ENCODE data around the gene RNF11. TPM values are rescaled to one million over a fixed set of nuclear protein-coding genes. Genes with fewer than 3 reads are reported as not detected.

RNF11 gene
- total RNA-seq, 1 experiment from 2014 or later, result 55.8 TPM

DNA sequence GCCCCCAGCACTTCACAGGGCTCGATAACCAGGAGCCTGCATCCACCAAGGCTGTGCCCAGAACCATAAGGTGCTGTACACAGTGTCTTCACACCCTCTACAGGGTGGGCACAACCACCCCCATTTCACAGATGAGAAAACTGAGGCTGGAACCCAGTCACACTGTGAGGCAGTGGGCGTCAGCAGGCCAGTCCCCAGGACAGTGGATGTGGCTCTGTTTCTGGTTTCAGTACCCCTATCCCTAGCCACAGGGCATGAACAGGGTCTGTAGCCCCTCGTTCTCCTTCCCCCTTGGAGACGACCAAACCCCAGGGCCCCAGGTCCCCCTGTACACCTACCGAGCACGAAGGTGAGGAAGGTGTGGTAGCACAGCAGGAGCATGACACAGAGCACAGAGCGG lies 66.7 kb downstream of the RNF11 start:
- no peaks in the 10 kb centered on the region; a peak in 2 of 5 replicates for H3K9me3 Mint-ChIP-seq
- no peak overlapping the region for H3K18ac ChIP-seq (ENCODE audit: insufficient read length, low read depth, low read length)
- no peak overlapping the region for H3K27ac ChIP-seq (ENCODE audit: insufficient read length, low read depth, low read length)
- no peaks in the 10 kb centered on the region; a peak in 1 of 7 replicates for H3K36me3 Mint-ChIP-seq (ENCODE audit: insufficient read depth in 1 of 3, low read depth in 3 of 3)
- H2AK5ac ChIP-seq (ENCODE audit: insufficient read length, low read length), result no peak overlapping the region
- no peaks in the 10 kb centered on the region for H3K79me2 ChIP-seq (ENCODE audit: insufficient read depth, low read length)
- H2BK15ac ChIP-seq (ENCODE audit: low read depth, low read length), result no peak overlapping the region
- no CpG with 5 or more reads among the region's 7 CpGs for WGBS (ENCODE audit: extremely low coverage, insufficient read length, low lambda C conversion rate)
- no peaks in the 10 kb centered on the region for H3K27me3 ChIP-seq (ENCODE audit: insufficient read depth, low read length)
- no peak overlapping the region for H3T11ph ChIP-seq (ENCODE audit: low read length)
- no peaks in the 10 kb centered on the region for H3K23me2 ChIP-seq (ENCODE audit: insufficient read length, low read depth, low read length, poor library complexity, severe bottlenecking)
- H2BK5ac ChIP-seq (ENCODE audit: insufficient read length, low read length), result no peak overlapping the region
- no peak overlapping the region for H2BK20ac ChIP-seq (ENCODE audit: low read depth, low read length, poor library complexity, severe bottlenecking)
- H4K91ac ChIP-seq (ENCODE audit: insufficient read length, low read depth, low read length), result no peak overlapping the region
- H2BK12ac ChIP-seq (ENCODE audit: insufficient read length, low read depth, low read length), result no peak overlapping the region
- H3K4me1 Mint-ChIP-seq, result peaks cover 3 to 12% of the 10 kb centered on the region in 2 experiments; a peak in 1 of 4 replicates
- no peak overlapping the region for H4K5ac ChIP-seq (ENCODE audit: insufficient read length, low read depth, low read length)
- H3K9me3 ChIP-seq (ENCODE audit: control insufficient read depth, low read depth, low read length), result no peaks in the 10 kb centered on the region
- no peak overlapping the region; a peak in 1 of 5 replicates for H3K4me3 Mint-ChIP-seq
- no peaks in the 10 kb centered on the region for H3K4me1 ChIP-seq (ENCODE audit: insufficient read depth, low read length)
- H4K20me1 ChIP-seq (ENCODE audit: control insufficient read depth, insufficient read depth, insufficient read length), result no peaks in the 10 kb centered on the region
- no peak for TF ChIP-seq CTCF (conservative IDR thresholded peaks at IDR 0.05)
- H2BK120ac ChIP-seq (ENCODE audit: low read depth, low read length, poor library complexity, severe bottlenecking), result no peak overlapping the region
- H3K4ac ChIP-seq (ENCODE audit: low read depth, low read length), result no peak overlapping the region
- no peak for DNase-seq
- no peak overlapping the region for H3K23ac ChIP-seq (ENCODE audit: insufficient read length, low read depth, low read length)
- no peaks in the 10 kb centered on the region for H3K79me1 ChIP-seq (ENCODE audit: insufficient read depth, low read depth, low read length, poor library complexity, severe bottlenecking)
- no peak overlapping the region for H3K56ac ChIP-seq (ENCODE audit: insufficient read length, low read depth, low read length)
- no peak overlapping the region for H2AFZ ChIP-seq (ENCODE audit: low read length)
- no peak overlapping the region for H3K14ac ChIP-seq (ENCODE audit: insufficient read depth, low read length)
- peaks cover 5% of the 10 kb centered on the region for H3K27me3 Mint-ChIP-seq (ENCODE audit: low read depth)
- no peak overlapping the region for H3K27ac Mint-ChIP-seq
- H4K8ac ChIP-seq (replicated peaks; ENCODE audit: insufficient read length, low read depth, low read length), result no peak overlapping the region
- no peak overlapping the region for H3K4me2 ChIP-seq (ENCODE audit: insufficient read depth, insufficient read length, low read length)
- H3K9ac ChIP-seq (ENCODE audit: extremely low read depth, insufficient read length, low read length), result no peak overlapping the region

Data from H9 (cell line).